ENCODE data around the gene SLC22A23. TPM values are rescaled to one million over a fixed set of nuclear protein-coding genes. Genes with fewer than 3 reads are reported as not detected.

The SLC22A23 gene
- total RNA-seq, 1 donor from 2014 or later = 27.8 TPM

DNA sequence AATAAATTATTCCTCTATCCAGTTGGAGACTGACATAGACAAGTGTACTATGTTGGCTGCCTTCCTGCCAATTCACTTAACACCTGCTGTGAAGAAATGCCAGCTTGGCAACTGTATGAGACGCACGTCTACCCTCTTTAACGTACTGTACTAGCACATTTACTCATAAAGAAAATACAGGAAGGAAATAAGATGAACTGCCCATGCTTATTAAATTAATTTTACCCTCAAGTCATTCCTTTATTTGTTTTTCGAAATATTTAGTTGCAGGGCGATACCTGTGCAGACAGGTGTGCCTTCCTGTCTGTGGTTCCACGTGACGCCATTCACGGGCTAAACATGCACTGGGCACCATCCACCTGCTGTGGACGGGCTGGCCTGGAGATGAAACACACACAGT lies 146.1 kb downstream of the SLC22A23 start:
- H3K27ac ChIP-seq = no peak overlapping the region
- no peak overlapping the region for H3K4me3 ChIP-seq
- no peak for DNase-seq
- TF ChIP-seq, protein P1, sequence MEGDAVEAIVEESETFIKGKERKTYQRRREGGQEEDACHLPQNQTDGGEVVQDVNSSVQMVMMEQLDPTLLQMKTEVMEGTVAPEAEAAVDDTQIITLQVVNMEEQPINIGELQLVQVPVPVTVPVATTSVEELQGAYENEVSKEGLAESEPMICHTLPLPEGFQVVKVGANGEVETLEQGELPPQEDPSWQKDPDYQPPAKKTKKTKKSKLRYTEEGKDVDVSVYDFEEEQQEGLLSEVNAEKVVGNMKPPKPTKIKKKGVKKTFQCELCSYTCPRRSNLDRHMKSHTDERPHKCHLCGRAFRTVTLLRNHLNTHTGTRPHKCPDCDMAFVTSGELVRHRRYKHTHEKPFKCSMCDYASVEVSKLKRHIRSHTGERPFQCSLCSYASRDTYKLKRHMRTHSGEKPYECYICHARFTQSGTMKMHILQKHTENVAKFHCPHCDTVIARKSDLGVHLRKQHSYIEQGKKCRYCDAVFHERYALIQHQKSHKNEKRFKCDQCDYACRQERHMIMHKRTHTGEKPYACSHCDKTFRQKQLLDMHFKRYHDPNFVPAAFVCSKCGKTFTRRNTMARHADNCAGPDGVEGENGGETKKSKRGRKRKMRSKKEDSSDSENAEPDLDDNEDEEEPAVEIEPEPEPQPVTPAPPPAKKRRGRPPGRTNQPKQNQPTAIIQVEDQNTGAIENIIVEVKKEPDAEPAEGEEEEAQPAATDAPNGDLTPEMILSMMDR (IDR thresholded peaks at IDR 0.05) = no peak
- no peaks in the 10 kb centered on the region for H3K4me1 ChIP-seq
- no peaks in the 10 kb centered on the region for H3K9me3 ChIP-seq
- no peaks in the 10 kb centered on the region for H3K27me3 ChIP-seq (ENCODE audit: low read depth)
- intact Hi-C loops (cut with DNase I) = no loop called here
- ATAC-seq = peak in 1 of 2 donors; percentile 46
- no peaks in the 10 kb centered on the region for H3K36me3 ChIP-seq

DNA sequence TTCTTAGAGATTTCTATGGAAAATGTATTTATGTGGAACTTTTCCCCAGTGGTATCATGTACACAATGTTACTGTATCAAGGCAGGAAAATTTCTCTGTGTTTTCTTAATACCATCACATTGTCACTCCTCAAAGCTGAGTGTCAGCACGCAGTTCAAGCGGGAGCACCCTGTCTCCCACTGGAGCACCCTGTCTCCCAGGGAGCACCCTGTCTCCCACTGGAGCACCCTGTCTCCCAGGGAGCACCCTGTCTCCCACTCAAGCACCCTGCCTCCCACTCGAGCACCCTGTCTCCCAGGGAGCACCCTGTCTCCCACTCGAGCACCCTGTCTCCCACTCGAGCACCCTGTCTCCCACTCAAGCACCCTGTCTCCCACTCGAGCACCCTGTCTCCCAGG lies 146.8 kb downstream of the SLC22A23 start:
- no peak for ATAC-seq
- H3K4me1 ChIP-seq = no peaks in the 10 kb centered on the region

DNA sequence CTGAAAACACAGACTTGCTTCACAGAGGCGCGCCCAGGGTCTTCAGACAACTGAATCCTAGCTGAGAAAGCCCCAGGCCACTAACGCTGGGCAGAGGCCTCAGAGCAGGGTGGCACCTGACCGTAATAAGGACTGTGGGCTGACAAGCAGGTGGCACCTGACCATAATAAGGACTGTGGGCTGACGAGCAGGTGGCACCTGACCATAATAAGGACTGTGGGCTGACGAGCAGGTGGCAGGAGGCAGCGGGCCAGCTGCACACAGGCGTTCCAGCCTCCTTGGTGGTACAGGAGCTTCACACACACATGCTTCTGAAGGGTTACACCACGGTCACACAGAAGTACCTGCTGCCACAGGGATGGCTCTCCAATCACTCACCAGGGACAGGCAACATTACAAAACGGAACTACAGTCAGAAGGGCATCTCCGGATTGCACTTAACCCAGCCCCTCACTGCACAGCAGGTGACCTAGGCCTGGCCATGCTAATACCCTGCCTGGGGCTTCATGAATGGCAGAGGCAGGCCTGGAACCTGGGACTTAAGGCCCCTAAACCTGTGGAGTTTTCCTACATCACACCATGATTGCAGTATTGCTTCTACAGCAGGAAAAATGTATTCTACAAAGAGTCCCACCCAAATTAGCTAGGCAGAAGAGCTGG lies 147.3 kb downstream of the SLC22A23 start:
- intact Hi-C loops (cut with DNase I) = no loop called here
- Histone ChIP-seq H3K36me3 (no peaks in the 10 kb centered on the region), H3K27me3 (ENCODE audit: low read depth) (no peaks in the 10 kb centered on the region), H3K4me1 (no peaks in the 10 kb centered on the region), H3K27ac (no peak overlapping the region), H3K4me3 (no peak overlapping the region), H3K9me3 (no peaks in the 10 kb centered on the region)
- DNase-seq (no peak), ATAC-seq (peak in 1 of 2 donors; percentile 39)
- TF ChIP-seq, protein P1 (IDR thresholded peaks at IDR 0.05) = no peak

More for the DNA sequence above, 146.8 kb downstream of the SLC22A23 start:
- DNase-seq = no peak
- Histone ChIP-seq H3K9me3 (no peaks in the 10 kb centered on the region), H3K27ac (no peak overlapping the region), H3K4me3 (no peak overlapping the region), H3K36me3 (no peaks in the 10 kb centered on the region), H3K27me3 (ENCODE audit: low read depth) (no peaks in the 10 kb centered on the region)
- TF ChIP-seq, protein P1 (IDR thresholded peaks at IDR 0.05) = no peak
- intact Hi-C loops (cut with DNase I) = no loop called here

DNA sequence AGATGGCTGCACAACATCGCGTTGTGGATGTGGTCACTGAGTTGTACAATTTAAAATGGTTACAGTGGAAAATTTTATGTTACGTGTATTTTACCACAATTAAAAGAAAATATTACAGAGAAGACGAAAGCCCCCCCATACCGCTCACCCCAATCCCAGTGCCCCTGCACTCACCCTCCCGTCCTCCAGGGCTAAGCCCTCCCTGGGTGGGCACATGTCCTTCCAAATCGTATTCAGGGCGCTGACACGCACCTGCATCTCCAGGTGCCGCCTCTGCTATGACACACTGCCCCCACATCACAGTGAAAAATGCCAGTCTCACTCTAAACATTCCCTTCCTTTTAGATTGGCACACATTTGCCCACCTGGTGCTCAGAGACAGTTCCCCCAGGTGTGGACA lies 148.7 kb downstream of the SLC22A23 start:
- Histone ChIP-seq H3K4me3 (no peak overlapping the region), H3K36me3 (no peaks in the 10 kb centered on the region), H3K27ac (no peak overlapping the region), H3K4me1 (no peaks in the 10 kb centered on the region), H3K9me3 (no peaks in the 10 kb centered on the region), H3K27me3 (ENCODE audit: low read depth) (no peaks in the 10 kb centered on the region)
- TF ChIP-seq, protein P1 (IDR thresholded peaks at IDR 0.05) = no peak
- intact Hi-C loops (cut with DNase I) = no loop called here
- ATAC-seq = no peak
- no peak for DNase-seq

DNA sequence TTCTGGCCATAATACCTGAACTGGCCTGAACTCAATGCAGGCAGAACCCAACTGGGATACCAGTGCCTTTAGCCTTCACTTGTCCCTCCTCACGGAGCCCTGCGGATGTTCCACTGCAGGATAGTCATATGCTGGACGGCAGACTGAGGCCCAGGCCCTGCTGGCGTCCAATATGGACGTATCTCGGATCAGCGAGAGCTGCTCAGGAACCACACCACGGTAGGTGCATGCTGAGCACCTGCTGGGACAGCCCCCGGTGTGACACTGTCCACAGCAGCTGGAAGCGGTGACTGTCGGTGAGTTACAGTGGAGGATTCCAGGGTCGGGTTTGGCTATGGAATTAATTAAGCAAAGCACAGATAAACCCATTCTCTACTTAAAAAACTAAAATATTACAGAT lies 149.4 kb downstream of the SLC22A23 start:
- TF ChIP-seq, protein P1 (IDR thresholded peaks at IDR 0.05) = no peak
- Histone ChIP-seq H3K4me1 (no peaks in the 10 kb centered on the region), H3K36me3 (no peaks in the 10 kb centered on the region), H3K27me3 (ENCODE audit: low read depth) (no peaks in the 10 kb centered on the region), H3K9me3 (no peaks in the 10 kb centered on the region), H3K27ac (no peak overlapping the region), H3K4me3 (no peak overlapping the region)
- DNase-seq = no peak
- no peak for ATAC-seq
- intact Hi-C loops (cut with DNase I) = no loop called here
